GM18861 (cell line): ENCODE data around the gene MUC22.
"Not testable (repeated sequence)": the region's sequence is repeated elsewhere in the genome, so short reads cannot be mapped to it uniquely, and the experiment has no call there.

Experiments used
- ATAC-seq: cut with Tn5 transposase; IDR thresholded peaks from one replicate; pipeline ENCODE4 v1.9.1; 2021; ENCODE audit not compliant: unreplicated experiment

The MUC22 gene

DNA sequence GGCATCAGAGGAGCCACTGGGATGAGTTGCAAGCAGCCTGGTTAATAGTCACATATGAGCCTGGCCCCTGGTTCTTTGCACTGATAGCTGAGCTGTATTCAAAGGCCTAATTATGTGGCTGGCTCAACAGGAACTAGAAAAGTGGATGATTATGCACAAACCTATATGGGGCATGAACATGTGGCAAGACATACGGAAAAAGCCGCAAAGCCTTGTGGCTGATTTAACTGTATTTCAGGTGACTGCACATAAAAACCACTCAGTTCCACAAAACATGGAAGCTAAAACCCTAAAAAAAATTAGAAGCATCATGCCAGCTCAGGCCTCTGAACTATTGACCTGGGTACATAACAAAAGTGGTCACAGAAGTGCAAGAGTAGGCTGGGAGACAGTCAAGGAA lies 13.0 kb upstream of the MUC22 start:
- ATAC-seq: no peak

DNA sequence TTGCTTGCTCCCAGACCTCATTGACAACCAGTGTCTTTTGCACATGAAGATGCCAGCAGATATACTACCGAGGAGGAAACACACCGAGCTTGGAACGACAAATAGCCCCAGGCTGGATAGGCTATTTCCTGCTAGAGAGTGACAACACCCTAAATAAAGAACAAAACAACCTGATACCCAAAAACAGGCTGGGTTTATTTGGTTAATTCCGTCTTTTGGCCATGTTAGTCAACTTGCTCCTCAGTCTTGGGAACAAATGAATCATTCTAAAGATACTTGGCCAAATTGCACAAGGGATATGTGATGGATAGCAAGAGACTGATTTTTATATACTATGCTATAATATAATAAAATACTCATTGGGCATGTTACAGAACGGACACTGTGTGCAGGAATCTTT lies 11.5 kb upstream of the MUC22 start:
- ATAC-seq: no peak

DNA sequence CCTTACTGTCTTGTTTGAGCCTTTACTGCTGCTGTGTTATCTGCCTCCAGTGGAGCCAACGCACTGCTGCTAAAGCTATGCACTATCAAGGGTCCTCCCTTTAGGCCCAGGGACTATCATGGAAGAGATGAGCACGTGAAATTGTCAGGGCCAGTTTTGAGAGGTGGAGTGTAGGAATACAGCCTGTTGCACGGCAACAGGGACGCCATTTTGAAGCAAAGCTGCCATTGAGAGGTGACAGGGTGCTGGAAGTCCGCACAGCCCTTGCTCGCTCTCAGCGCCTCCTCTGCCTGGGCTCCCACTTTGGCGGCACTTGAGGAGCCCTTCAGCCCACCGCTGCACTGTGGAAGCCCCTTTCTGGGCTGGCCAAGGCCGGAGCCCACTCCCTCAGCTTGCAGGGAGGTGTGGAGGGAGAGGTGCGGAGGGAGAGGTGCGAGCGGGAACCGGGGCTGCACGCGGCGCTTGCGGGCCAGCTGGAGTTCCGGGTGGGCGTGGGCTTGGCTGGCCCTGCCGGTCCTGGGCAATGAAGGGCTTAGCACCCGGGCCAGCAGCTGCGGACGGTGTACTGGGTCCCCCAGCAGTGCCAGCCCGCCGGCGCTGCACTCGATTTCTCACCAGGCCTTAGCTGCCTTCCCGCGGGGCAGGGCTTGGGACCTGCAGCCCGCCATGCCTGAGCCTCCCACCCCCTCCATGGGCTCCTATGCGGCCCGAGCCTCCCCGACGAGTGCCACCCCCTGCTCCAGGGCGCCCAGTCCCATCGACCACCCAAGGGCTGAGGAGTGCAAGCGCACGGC lies 10.0 kb upstream of the MUC22 start:
- ATAC-seq: not testable (repeated sequence)

DNA sequence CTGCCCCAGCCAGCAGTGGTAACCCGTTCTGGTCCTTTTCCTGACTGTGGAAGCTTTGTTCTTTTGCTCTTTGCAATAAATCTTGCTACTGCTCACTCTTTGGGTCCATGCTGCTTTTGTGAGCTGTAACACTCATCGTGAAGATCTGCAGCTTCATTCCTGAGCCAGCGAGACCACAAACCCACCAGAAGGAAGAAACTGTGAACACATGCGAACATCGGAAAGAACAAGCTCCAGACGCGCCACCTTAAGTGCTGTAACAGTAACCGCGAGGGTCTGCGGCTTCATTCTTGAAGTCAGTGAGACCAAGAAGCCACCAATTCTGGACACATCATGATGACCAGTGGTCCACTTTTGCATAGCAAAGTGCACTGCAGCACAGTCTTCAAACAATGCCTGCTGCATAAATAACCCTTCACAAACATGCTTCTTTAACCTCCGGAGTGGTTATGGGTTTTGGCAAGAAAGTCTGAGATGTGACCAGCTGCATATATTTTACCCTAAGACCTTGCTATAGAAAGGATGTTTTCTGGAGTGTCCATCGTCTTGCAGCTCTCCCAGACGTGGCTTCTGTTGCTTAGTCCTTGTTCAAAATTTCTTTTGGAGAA lies 8.9 kb upstream of the MUC22 start:
- no peak for ATAC-seq

DNA sequence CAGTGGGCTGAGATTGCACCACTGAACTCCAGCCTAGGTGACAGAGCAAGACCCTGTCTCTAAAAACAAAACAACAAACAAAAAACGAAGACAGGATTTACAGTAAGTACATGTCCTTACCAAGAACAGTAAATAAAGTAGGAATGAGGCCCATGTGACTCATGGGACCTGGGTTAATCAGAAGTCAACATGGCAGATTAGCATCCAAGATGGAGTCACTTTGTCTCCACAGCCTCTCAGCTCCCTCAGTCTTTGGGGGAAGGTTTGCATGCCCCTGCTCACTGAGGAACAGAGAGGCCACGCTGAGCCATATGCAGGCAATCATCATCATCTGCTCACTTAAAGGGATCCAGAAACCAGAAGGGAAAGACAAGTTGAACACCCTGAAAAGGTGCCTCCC lies 7.8 kb upstream of the MUC22 start:
- no peak for ATAC-seq

DNA sequence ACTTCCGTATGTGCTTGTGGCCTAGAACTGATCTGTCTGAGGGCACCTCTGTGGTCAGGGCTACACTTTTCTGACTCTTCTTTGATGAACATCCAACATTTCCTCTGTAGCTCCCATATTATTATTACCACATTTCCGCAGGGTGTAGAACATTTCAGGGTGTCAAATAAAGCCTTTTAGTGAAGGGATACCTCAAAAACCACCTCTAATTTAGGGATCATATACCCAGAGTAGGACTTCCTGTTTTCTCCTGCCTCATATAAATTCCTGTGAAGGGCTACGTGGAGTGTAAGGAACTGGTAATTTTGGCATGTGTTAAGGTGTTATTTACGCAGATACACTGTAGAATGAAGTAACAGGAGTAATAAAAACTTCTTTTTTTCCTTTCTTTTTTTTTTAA lies 5.5 kb upstream of the MUC22 start:
- ATAC-seq: no peak

DNA sequence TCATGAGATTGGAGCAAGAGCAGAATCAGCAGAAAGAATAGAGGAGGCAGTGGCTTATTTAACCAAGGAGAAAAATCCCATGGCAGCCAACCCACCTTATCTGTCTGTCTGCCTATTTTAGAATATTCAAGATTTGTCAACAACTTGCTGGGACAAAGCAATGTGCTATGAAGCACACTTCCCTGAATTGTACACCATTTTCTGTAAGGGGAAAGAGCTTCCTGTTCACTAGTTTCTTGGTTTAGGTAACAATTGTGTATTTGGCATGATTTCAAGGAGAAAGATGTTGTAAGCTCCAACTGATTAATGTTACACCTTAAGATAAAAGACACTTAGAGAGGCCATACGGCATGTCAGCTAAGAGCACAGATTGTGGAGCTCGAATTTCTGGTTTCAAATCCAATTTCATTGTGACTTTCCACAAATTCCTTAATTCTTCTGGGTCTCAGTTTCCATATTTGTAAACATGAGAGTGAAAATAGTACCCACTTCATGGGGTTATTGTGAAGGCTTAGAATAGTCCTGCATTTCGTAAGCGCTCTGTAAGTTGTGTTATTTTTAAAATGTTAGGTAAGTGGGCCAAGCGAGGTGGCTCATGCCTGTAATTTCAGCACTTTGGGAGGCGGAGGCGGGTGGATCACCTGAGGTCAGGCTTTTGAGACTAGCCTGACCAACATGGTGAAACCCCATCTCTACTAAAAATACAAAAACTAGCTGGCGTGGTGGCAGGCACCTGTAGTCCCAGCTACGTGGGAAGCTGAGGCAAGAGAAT lies 4.8 kb upstream of the MUC22 start:
- ATAC-seq: no peak

DNA sequence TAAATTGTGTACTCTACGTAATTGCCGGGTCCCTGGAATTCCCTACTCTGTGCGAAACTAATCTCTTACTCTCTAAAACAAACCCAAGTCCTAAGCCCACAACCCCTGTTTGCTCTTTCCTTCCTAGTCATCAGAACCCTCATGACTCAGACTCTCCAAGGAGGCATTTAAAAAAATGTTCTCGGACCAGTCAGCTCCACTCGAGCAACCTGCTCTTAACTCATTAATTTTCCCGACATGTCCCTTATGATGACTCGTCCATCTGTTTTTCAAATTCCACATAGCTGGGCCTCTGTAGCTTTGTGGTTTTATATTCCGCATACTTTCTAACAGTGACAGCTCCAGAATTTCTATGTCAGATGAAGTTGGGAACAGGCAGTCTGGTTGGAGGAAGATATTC lies 2.6 kb upstream of the MUC22 start:
- no peak for ATAC-seq

DNA sequence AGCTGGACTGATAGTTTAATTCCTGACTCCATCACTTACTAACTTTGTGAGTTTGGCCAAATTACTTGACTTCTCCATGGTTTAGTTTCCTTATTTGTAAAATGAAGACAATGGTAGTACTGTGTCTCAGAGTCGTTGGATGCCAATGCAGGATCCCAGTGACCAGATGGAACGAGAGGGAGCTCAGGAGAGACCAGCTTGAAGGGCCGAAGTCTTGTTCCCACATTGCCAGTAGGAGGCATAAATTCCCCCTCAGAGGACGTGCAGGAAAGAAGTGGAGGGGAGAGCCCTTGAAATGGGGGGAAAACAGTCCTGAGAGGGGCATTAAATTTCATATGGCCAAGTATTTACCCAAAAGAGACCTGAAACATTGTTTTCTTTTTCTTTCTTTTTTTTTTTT lies 2.1 kb upstream of the MUC22 start:
- ATAC-seq: no peak

DNA sequence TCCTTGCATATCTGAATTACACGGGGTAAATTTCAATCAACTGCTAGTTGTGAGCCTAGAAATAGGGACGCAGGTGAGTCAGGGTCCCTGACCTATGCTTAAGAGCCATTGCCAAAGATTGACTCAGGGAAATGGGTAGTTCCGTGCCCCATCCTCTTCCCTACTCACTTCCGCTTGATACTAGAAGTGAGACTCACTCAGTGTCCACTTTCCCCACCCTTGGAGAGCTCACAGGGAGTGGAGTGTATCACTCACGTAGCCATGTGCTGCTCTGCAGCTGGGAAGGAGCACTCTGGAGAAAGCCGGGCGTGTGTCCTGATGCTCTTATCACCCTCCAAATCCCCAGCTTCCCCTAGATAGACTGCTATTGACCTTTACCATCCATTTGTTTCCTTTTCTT lies 543 bp upstream of the MUC22 start:
- no peak for ATAC-seq

DNA sequence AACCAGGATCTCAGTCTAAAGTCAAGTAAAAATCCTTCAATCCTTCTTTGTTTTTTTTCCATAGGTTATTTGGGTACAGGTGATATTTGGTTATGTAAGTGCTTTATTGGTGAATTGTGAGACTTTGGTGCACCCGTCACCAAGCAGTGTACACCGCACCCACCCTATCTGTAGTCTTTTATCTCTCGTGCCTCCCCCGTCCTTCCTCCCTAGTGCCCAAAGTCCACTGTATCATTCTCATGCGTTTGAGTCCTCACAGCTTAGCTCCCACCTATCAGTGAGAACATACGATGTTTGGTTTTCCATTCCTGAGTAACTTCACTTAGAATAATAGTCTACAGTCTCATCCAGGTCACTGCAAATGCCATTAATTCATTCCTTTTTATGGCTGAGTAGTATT lies 879 bp downstream of the MUC22 start:
- no peak for ATAC-seq

DNA sequence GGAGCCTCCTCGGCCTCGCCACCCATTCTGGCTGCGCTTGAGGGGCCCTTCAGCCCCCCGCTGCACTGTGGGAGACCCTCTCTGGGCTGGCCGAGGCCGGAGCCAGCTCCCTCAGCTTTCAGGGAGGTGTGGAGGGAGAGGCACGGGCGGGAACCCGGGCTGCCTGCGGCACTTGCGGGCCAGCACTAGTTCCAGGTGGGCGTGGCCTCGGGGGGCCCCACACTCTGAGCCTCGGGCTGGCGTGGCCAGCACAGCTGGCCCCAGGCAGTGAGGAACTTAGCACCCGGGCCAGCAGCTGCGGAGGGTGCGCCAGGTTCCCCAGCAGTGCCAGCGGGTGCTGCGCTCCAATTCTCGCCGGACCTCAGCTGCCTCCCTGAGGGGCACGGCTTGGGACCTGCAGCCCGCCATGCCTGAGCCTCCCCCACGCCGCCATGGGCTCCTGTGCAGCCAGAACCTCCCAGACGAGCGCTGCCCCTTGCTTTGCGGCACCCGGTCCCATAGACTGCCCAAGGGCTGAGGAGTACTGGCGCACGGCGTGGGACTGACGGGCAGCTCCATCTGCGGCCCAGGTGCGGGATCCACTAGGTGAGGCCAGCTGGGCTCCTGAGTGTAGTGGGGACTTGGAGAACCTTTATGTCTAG lies 6.5 kb downstream of the MUC22 start:
- no peak for ATAC-seq

DNA sequence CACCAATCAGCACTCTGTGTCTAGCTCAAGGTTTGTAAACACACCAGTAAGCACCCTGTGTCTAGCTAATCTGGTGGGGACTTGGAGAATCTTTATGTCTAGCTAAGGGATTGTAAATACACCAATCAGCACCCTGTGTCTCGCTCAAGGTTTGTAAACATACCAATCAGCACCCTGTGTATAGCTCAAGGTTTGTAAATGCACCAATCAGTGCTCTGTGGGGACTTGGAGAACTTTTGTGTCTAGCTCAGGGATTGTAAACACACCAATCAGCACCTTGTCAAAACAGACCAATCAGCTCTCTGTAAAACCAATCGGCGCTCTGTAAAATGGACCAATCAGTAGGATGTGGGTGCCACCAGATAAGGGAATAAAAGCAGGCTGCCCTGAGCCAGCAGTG lies 7.2 kb downstream of the MUC22 start:
- not testable (repeated sequence) for ATAC-seq

DNA sequence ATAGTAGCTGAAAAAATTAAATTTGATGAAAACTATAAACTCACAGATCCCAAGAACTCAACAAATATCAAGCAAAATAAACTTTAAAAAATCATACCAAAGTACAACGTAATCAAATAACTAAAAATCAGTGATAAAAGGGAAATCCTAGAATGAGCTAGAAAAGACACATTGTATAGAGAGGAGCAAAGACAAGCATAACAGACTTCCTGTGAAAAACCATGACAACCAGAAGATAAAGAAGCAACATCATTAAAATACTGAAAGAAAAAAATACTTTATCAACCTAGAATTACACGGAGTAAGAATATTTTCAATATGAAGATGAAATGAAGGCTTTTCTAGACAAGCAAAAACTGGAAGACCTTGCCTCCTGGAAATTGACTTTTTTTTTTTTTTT lies 9.8 kb downstream of the MUC22 start:
- no peak for ATAC-seq

DNA sequence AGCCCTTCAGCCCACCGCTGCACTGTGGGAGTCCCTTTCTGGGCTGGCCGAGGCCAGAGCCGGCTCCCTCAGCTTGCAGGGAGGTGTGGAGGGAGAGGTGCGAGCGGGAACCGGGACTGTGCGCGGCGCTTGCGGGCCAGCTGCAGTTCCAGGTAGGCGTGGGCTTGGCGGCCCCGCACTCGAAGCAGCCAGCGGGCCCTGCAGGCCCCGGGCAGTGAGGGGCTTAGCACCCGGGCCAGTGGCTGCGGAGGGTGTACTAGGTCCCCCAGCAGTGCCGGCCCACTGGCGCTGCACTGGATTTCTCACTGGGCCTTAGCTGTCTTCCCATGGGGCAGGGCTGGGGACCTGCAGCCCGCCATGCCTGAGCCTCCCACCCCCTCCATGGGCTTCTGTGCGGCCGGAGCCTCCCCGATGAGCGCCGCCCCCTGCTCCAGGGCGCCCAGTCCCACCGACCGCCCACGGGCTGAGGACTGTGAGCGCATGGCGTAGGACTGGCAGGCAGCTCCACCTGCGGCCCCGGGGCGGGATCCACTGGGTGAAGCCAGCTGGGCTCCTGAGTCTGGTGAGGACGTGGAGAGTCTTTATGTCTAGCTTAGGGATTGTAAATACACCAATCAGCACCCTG lies 10.5 kb downstream of the MUC22 start:
- ATAC-seq: not testable (repeated sequence)

DNA sequence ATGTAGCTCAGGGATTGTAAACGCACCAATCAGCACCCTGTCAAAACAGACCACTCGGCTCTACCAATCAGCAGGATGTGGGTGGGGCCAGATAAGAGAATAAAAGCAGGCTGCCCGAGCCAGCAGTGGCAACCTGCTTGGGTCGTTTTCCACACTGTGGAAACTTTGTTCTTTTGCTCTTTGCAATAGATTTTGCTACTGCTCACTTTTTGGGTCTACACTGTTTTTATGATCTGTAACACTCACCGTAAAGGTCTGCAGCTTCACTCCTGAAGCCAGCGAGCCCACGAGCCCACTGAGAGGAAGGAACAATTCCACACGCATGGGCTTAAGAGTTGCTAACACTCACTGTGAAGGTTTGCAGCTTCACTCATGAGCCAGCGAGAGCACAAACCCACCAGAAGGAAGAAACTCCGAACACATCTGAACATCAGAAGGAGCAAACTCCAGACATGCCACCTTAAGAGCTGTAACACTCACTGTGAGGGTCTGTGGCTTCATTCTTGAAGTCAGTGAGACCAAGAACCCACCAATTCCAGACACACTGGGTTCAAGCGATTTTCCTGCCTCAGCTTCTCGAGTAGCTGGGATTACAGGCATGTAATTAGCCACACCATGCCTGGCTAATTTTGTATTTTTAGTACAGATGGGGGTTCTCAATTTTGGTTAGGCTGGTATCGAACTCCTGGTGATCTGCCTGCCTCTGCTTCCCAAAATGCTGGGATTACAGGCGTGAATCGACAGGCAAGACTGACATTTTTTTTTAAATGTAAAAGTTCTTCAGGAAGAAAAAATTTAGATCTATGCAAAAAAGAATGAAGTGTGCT lies 11.6 kb downstream of the MUC22 start:
- not testable (repeated sequence) for ATAC-seq

DNA sequence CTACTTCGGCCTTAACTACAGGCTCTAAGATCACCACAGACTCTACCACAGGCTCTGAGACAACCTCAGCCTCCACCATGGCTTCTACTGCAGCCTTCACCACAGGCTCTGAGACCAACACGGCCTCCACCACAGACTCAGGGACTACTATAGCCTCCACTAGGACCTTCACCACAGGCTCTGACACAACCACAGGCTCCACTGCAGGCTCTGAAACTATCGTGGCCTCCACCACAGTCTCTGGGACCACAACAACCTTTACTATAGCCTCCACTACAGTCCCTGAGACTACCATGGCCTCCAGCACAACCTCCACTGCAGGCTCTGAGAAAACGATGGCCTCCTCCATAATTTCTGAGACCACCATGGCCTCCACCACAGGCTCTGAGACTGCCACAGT lies 15.3 kb downstream of the MUC22 start:
- ATAC-seq: no peak

DNA sequence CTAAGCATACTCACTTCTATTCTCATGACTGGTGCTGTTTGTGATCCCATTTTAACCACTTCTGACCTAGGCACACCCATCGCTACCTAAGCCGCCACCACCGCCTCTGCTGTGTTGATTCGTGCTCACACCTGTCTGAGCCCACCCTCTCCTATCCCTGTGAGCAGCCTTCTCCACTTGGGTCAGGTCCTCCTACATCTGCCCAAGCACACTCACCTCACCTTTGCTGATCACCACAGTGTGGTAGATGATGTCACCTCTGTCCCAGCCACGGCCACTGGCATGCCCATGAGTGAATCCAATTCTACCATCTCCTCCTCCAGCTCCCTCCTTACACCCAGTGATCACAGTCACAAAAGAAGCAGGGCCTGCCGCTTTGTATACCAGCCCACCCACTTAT lies 20.8 kb downstream of the MUC22 start:
- ATAC-seq: no peak

DNA sequence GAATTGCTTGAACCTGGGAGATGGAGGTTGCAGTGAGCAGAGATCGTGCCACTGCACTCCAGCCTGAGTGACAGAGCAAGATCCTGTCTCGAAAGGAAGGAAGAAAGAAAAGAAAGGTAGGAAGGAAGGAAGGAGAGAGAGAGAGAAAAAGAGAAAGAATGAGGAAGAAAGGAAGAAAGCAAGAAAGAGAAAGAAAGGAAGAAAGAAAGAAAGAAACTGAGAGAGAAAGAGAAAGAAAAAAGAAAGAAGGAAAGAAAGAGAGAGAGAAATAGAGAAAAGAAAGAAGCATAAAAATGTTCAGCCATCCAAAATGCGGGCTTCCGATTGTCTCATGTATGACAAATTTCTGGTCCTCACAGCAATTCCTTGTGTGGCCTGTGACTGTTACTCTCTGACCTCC lies 22.8 kb downstream of the MUC22 start:
- ATAC-seq: no peak

DNA sequence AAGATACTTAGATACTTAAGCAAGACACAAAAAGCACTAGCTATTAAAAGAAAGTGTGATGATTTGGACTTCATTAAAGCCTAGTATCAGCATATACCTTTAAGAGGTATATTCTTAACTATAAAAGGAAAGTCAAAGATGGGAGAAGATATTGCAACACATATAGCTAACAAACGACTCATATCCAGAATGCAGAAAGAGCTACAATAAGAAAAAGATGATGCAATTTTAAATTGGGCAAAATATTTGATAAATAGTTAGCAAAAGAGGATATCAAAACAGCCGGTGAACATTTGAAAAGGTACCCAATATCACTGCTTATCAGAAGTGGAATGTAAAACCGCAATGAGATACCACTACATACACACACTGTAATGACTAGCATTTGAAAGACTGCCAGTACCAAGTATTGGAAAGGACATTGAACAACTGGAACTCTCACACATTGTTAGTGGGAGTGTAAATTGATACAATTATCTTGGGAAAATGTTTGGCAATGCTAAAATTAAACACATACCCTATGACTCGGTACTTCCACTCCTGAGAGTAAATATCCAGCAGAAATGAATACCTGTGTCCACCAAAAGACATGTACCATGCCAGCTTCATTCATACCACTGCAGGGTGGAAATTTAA lies 25.7 kb downstream of the MUC22 start:
- ATAC-seq: no peak
